Hepatic stellate cell (primary cell): Measurements from ENCODE around the gene DMD.
A peak's percentile ranks its signal among the peaks of the same experiment; 100 is the strongest.
"Not testable (repeated sequence)": the region's sequence is repeated elsewhere in the genome, so short reads cannot be mapped to it uniquely, and the experiment has no call there.

Experiments
- DNase-seq: peaks from one replicate; pipeline ENCODE4 v3.0.0; 2011; ENCODE audit warnings: low spot score

Gene DMD

GRCh38 chrX:33156152-33156726, 55.1 kb downstream of the DMD start:
- DNase-seq, result peak; percentile 2

- no peak for DNase-seq
Measured at GRCh38 chrX:33149580-33149979, 61.8 kb downstream of the DMD start.

GRCh38 chrX:33149085-33149484, 62.3 kb downstream of the DMD start:
- DNase-seq, result no peak

GRCh38 chrX:33142331-33142730, 69.0 kb downstream of the DMD start:
- DNase-seq, result no peak

- DNase-seq, result no peak
Measured at GRCh38 chrX:33138677-33139249, 72.6 kb downstream of the DMD start.

- DNase-seq, result no peak
Measured at GRCh38 chrX:33134164-33134563, 77.2 kb downstream of the DMD start.

- no peak for DNase-seq
Measured at GRCh38 chrX:33133320-33133719, 78.0 kb downstream of the DMD start.

GRCh38 chrX:33132569-33132968, 78.8 kb downstream of the DMD start:
- DNase-seq, result no peak

DNA sequence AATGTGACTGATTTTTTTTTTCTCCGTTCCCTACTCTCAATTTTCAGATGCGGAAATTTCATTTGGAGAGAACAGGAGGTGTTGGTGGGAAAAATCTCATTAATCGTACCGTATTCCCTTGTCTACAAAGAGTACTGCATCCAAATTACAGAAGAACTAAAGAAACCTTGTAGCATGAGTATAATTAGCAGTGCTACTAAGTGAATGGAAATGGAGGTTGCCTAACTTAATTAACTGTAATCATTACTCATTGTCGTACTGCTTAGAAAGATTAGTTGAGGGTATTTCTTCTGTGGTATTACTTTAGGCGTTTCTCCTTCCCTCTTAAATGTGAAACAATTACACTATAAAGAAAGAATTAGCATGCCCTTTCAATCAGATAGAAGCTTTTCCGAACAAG, 81.7 kb downstream of the DMD start:
- no peak for DNase-seq

DNA sequence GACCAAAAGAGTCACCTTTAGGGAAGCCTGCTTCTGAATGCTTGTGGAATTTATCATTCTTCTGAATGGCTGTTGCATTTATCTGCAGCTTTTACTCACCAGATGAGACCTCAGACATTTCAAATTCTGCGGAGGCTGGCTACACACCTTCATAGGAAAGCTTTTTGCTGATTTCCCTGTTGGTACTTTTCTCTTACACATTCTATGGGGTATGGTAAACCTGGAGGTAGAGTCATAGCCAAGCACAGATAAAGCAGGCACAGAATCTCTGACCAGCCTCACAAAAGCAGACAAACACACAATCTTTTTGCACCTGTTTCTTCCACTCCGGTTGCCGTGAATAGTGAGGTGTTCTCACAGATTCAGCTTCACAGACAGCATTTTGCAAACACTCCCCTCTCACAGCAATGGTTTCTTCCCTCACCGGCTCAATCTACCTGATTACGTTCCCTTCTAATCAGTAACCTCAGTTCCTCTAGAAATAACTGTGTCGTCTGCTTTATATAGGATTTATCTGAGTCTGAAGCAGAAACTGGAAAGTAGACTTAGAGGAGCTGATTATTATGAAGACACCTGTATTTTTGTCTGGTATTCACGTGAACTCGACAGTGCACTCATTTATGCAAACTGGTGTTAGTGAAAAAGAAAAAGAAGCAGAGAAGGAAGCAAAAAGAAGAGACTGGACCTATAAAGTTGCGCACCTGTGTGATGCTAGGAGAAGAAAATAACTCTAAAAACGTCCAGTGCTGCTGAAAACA, 83.1 kb downstream of the DMD start:
- DNase-seq, result no peak

- DNase-seq, result no peak
Measured at GRCh38 chrX:33126469-33126868, 84.9 kb downstream of the DMD start.

GRCh38 chrX:33109858-33110257, 101.5 kb downstream of the DMD start:
- no peak for DNase-seq

GRCh38 chrX:33106737-33107136, 104.6 kb downstream of the DMD start:
- no peak for DNase-seq

DNA sequence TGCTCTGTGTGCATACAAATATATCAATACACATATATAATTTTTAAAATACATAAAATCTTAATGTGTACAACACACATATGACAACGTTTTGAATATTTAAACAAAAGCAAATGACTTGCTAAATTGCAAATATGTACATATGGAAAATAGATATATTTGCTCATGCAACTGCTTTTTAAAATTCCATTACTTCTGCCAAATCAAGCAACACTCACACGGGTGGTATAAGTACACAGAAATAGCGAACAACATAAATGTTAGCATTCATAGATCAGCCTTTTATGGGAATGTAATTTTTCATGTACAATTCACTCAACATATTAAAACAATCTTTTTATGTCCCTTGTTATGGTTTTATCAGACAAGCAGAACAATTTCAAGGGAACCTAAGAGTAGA, 116.3 kb downstream of the DMD start:
- DNase-seq, result no peak

DNA sequence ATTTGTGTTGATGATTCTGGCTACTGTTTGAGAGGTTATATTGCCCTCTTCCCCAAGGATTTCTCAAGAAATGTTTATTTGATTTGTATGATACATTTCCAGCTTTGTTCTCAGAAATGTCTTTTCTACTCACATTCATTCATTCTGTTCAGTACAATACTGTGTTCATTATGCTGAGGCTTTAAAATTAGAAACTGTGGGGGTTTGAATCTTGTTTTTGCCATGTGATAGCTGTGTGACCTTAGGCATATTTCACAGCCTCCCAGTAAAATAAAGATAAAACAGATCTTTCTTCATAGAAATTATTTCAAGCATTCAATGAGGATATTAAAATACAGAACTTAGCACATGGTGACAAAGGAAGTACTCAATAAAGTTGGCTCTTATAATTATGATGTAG, 123.9 kb downstream of the DMD start:
- DNase-seq, result no peak

GRCh38 chrX:33086886-33087285, 124.5 kb downstream of the DMD start:
- DNase-seq, result no peak

DNA sequence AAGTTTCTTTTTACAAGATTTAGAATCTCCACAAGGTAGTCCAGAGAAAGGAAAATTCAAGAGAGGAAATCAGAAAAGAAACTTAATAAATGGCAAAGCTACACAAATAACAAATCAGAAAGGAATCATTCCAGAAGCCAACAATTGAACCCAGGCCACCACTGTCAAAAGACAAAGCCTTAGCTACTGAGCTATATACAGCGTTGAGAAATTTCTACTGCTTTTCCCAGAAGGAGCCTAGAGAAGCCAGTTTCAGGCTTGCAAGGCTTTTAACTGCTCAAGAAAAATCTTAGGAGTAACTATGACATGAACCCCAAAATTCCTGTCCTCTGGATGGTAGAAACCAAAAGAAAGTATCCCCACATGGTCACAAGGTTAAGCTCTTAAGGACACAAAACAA, 129.0 kb downstream of the DMD start:
- DNase-seq, result no peak

- no peak for DNase-seq
Measured at GRCh38 chrX:33078273-33078672, 133.1 kb downstream of the DMD start.

DNA sequence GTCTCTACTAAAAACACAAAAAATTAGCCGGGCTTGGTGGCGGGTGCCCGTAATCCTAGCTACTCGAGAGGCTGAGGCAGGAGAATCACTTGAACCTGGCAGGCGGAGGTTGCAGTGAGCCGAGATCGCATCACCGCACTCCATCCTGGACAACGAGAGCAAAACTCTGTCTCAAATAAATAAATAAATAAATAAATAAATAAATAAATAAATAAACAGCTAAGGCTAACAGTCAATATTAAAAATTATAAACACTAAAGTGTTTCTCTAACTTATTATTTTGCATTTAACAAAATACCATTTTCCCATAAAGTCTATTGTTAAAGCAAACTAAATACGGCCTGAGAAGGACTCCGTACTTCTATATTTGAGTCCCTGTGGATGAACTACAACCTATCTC, 137.7 kb downstream of the DMD start:
- DNase-seq, result not testable (repeated sequence)

- no peak for DNase-seq
Measured at GRCh38 chrX:33065415-33065814, 145.9 kb downstream of the DMD start.

DNA sequence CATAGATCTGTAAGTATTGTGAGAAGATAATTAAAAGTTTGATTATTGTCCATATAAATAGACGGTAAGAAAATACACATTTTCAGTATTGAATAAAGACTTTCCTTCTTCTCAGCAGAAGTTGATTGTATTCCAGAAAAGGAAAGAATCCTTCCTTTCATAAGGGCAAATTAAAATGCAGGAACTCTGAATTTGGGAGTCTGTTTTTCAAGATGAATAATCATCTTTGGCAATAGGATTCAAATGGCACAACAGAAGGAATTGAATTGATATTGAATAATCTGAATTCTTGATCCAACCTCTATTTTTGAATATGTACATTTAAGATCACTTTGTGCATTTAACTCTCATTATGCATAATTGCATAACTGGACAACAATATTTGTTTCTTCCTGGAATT, 149.3 kb downstream of the DMD start:
- no peak for DNase-seq

GRCh38 chrX:33053001-33053400, 158.3 kb downstream of the DMD start:
- DNase-seq, result no peak

DNA sequence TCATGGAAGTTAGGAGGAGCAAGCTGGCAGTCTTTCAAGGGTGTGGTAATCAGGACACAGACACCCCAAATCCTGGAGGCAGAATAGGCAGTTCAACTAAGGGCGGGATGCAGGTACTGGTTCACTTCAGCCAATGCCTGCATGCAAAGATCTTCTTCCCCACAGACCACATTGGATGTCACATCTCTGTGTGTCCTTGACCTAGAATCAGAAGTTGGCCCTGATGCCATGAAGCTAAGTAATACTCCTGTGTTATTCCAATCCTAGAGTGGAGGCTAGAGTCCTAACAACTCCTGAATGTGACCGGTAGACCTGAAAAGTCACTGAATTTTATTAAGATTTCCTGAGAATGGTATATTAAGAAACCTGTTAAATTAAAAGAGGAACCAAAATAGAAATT, 165.5 kb downstream of the DMD start:
- no peak for DNase-seq

GRCh38 chrX:33045245-33045644, 166.1 kb downstream of the DMD start:
- no peak for DNase-seq
